ENCODE data around the gene CFDP1. TPM values are rescaled to one million over a fixed set of nuclear protein-coding genes. Genes with fewer than 3 reads are reported as not detected.
"Not testable (repeated sequence)": the region's sequence is repeated elsewhere in the genome, so short reads cannot be mapped to it uniquely, and the experiment has no call there.

The CFDP1 gene
- total RNA-seq, 1 donor from 2014 or later, result 65.7 TPM

DNA sequence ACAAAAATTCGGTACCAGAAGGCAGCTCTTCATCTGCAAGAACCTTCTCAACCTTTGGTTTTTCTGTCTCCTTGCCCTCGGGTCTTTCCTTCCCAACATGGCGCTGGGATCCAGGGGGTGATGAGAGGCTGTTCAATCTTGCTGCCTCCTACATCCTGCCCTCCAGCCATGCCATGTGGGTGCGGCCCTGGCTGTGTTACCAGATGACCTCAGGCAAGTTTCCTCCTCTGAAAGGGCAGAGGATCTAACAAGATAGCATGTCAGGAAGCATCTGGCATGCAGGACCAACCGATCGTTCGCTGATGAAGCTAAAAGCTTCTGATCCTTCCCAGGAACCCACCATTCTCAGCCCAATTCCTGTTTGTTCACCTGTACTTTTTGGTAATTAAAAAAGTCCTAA, 145.1 kb downstream of the CFDP1 start:
- H3K27me3 Mint-ChIP-seq (ENCODE audit: unreplicated experiment), result peaks cover 4% of the 10 kb centered on the region
- H3K4me1 Mint-ChIP-seq (ENCODE audit: unreplicated experiment), result peaks cover 22% of the 10 kb centered on the region
- H3K27ac Mint-ChIP-seq (ENCODE audit: unreplicated experiment), result peak overlapping the region; percentile 84
- TF ChIP-seq, protein P1, sequence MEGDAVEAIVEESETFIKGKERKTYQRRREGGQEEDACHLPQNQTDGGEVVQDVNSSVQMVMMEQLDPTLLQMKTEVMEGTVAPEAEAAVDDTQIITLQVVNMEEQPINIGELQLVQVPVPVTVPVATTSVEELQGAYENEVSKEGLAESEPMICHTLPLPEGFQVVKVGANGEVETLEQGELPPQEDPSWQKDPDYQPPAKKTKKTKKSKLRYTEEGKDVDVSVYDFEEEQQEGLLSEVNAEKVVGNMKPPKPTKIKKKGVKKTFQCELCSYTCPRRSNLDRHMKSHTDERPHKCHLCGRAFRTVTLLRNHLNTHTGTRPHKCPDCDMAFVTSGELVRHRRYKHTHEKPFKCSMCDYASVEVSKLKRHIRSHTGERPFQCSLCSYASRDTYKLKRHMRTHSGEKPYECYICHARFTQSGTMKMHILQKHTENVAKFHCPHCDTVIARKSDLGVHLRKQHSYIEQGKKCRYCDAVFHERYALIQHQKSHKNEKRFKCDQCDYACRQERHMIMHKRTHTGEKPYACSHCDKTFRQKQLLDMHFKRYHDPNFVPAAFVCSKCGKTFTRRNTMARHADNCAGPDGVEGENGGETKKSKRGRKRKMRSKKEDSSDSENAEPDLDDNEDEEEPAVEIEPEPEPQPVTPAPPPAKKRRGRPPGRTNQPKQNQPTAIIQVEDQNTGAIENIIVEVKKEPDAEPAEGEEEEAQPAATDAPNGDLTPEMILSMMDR (IDR thresholded peaks at IDR 0.05; ENCODE audit: unreplicated experiment), result no peak
- peaks cover 38% of the 10 kb centered on the region for H3K36me3 Mint-ChIP-seq (ENCODE audit: low read depth, unreplicated experiment)
- no peak for DNase-seq (ENCODE audit: low spot score)
- peak overlapping the region; percentile 24 for H3K4me3 Mint-ChIP-seq (ENCODE audit: unreplicated experiment)
- no peaks in the 10 kb centered on the region for H3K9me3 Mint-ChIP-seq (ENCODE audit: unreplicated experiment)

DNA sequence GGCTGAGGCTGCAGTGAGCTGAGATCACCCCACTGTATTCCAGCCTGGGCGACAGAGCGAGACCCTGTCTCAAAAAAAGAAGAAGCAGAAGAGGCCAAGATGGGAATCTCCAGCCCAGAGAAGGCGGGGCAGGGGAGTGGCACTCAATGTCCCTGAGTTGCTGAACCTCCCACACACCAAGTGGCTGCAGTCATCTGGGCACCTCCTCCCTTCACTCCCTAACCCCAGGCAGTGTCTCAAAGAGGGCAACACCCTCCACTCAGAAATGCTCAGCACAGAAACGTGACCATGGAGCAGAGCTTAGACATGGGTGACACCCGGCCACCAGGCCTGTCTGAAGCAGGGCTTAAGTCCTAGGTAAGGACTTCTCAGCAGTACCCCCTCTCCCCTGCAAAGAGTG, 145.6 kb downstream of the CFDP1 start:
- TF ChIP-seq, protein P1 (IDR thresholded peaks at IDR 0.05; ENCODE audit: unreplicated experiment), result no peak
- no peak for DNase-seq (ENCODE audit: low spot score)
- H3K36me3 Mint-ChIP-seq (ENCODE audit: low read depth, unreplicated experiment), result peaks cover 34% of the 10 kb centered on the region
- H3K27ac Mint-ChIP-seq (ENCODE audit: unreplicated experiment), result no peak overlapping the region
- no peaks in the 10 kb centered on the region for H3K9me3 Mint-ChIP-seq (ENCODE audit: unreplicated experiment)
- peaks cover 22% of the 10 kb centered on the region for H3K4me1 Mint-ChIP-seq (ENCODE audit: unreplicated experiment)
- peaks cover 4% of the 10 kb centered on the region for H3K27me3 Mint-ChIP-seq (ENCODE audit: unreplicated experiment)
- H3K4me3 Mint-ChIP-seq (ENCODE audit: unreplicated experiment), result no peak overlapping the region

DNA sequence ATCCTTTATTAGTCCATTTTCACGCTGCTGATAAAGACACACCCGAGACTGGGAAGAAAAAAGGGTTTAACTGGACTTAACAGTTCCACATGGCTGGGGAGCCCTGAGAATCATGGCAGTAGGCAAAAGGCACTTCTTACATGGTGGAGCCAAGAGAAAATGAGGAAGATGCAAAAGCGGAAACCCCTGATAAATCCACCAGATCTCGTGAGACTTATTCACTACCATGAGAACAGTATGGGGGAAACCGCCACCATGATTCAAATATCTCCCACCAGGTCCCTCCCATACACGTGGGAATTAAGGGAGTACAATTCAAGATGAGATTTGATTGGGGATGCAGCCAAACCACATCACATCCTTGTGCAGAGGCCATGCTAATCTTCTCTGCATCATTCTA, 146.9 kb downstream of the CFDP1 start:
- no peak for DNase-seq (ENCODE audit: low spot score)
- Mint-ChIP-seq H3K27ac (ENCODE audit: unreplicated experiment) (no peak overlapping the region), H3K9me3 (ENCODE audit: unreplicated experiment) (no peaks in the 10 kb centered on the region), H3K27me3 (ENCODE audit: unreplicated experiment) (peaks cover 4% of the 10 kb centered on the region), H3K36me3 (ENCODE audit: low read depth, unreplicated experiment) (peaks cover 23% of the 10 kb centered on the region), H3K4me3 (ENCODE audit: unreplicated experiment) (no peak overlapping the region), H3K4me1 (ENCODE audit: unreplicated experiment) (peaks cover 22% of the 10 kb centered on the region)
- TF ChIP-seq, protein P1 (IDR thresholded peaks at IDR 0.05; ENCODE audit: unreplicated experiment), result no peak

DNA sequence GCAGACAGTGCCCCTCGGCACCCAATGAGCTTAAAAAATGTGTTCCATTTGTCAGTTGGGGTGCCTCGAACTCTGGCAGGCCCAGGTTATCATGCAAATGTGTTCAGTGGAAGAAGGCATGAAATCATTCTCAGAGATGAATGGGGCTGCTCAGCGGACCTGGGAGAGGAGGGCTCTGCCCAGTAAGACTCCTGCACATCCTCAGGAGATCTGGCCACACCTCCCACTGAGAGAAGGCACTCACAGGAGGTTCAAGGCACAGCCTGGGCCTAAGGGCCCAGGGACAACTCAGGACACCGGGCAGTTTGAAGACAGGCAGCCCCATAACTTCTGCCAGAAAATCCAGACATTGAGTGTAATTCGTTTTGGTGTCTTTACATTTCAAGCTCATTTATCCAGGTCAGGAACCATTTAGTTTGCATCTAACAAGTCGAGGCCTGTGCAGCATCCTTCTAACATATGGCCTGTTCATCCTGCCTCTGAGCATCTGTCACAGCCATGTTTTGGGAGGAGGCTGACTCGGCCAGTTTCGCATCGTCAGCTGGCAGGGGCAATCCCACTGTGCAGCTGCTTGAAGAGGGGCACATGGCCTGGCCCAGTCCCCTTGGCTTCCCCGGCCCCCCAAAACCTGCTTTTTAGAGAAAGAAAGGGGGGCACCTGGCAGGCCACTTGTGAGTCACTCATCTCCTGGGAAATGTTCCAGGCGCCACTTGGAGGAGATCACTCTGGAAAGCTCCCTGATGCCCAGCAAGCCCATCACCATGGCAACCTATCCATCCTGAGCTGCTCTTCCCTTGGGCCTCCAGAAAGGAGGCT, 150.6 kb downstream of the CFDP1 start:
- no peaks in the 10 kb centered on the region for H3K4me1 Mint-ChIP-seq (ENCODE audit: unreplicated experiment)
- no peak overlapping the region for H3K27ac Mint-ChIP-seq (ENCODE audit: unreplicated experiment)
- H3K27me3 Mint-ChIP-seq (ENCODE audit: unreplicated experiment), result no peaks in the 10 kb centered on the region
- H3K9me3 Mint-ChIP-seq (ENCODE audit: unreplicated experiment), result no peaks in the 10 kb centered on the region
- DNase-seq (ENCODE audit: low spot score), result no peak
- TF ChIP-seq, protein P1 (IDR thresholded peaks at IDR 0.05; ENCODE audit: unreplicated experiment), result no peak
- peaks cover 13% of the 10 kb centered on the region for H3K36me3 Mint-ChIP-seq (ENCODE audit: low read depth, unreplicated experiment)
- H3K4me3 Mint-ChIP-seq (ENCODE audit: unreplicated experiment), result no peak overlapping the region

DNA sequence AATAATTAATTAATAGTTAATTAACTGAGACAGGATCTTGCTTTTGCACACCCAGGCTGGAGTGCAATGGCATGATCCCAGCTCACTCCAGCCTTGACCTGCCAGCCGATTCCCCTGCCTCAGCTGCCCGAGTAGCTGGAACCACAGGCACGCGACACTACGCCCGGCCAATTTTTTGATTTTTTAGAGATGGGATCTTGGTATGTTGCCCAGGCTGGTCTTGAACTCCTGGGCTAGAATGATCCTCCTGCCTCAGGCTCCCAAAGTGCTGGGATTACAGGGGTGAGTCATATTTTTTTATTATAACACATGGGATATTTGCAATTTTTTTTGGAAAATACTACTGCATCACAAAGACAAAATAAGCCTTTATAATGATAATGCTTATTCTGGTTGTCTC, 151.5 kb downstream of the CFDP1 start:
- Mint-ChIP-seq H3K27ac (ENCODE audit: unreplicated experiment) (no peak overlapping the region), H3K4me1 (ENCODE audit: unreplicated experiment) (no peaks in the 10 kb centered on the region), H3K36me3 (ENCODE audit: low read depth, unreplicated experiment) (peaks cover 13% of the 10 kb centered on the region), H3K4me3 (ENCODE audit: unreplicated experiment) (no peak overlapping the region), H3K9me3 (ENCODE audit: unreplicated experiment) (no peaks in the 10 kb centered on the region), H3K27me3 (ENCODE audit: unreplicated experiment) (no peaks in the 10 kb centered on the region)
- no peak for DNase-seq (ENCODE audit: low spot score)
- TF ChIP-seq, protein P1 (IDR thresholded peaks at IDR 0.05; ENCODE audit: unreplicated experiment), result no peak

DNA sequence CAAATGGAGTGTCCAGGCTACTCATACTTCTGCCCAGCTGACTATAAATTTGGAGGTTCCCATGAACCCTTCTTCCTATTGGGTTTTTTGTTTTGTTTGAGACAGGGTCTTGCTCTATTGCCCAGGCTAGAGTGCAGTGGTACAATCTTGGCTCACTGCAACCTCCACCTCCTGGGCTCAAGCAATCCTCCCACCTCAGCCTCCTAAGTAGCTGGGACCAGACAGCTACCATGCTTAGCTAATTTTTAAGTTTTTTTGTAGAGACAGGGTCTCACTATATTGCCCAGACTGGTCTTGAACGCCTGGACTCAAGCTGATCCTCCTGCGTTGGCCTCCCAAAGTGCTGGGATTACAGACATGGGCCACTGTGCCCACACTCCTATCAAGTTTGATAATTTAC, 152.3 kb downstream of the CFDP1 start:
- not testable (repeated sequence) for H3K27ac Mint-ChIP-seq (ENCODE audit: unreplicated experiment); H3K36me3 Mint-ChIP-seq (ENCODE audit: low read depth, unreplicated experiment); H3K9me3 Mint-ChIP-seq (ENCODE audit: unreplicated experiment)

More for the DNA sequence above, 152.3 kb downstream of the CFDP1 start:
- not testable (repeated sequence) for H3K4me1 Mint-ChIP-seq (ENCODE audit: unreplicated experiment); DNase-seq (ENCODE audit: low spot score); H3K27me3 Mint-ChIP-seq (ENCODE audit: unreplicated experiment); H3K4me3 Mint-ChIP-seq (ENCODE audit: unreplicated experiment)
